Adrenal gland (tissue), 5 donors: ENCODE data around the gene AIFM3.

ENCODE experiments used
- POLR2A ChIP-seq, 2 donors: fragments of 450-650 bp; IDR thresholded peaks; one replicate each; pipeline ENCODE4 v1.6.1; 2017; ENCODE audit warnings: antibody characterized with exemption in 2 of 2, mild to moderate bottlenecking in 2 of 2, moderate library complexity in 1 of 2
- TF ChIP-seq, protein P1 (sequence below), 6 experiments: fragments of 450-650 bp in 4 of 6; fragments of 200-600 bp in 2 of 6; sonication (generic) in 1 of 6; IDR thresholded peaks; 1 replicate in 5 of 6; 2 replicates in 1 of 6; pipeline versions ENCODE4 v1.5.1 to v1.8.0; 2016 to 2021; ENCODE audit warnings: antibody characterized with exemption in 6 of 6, mild to moderate bottlenecking in 2 of 6, moderate library complexity in 1 of 6
- donor health status: DM: no; HTN: no; CAD: no.

DNA sequence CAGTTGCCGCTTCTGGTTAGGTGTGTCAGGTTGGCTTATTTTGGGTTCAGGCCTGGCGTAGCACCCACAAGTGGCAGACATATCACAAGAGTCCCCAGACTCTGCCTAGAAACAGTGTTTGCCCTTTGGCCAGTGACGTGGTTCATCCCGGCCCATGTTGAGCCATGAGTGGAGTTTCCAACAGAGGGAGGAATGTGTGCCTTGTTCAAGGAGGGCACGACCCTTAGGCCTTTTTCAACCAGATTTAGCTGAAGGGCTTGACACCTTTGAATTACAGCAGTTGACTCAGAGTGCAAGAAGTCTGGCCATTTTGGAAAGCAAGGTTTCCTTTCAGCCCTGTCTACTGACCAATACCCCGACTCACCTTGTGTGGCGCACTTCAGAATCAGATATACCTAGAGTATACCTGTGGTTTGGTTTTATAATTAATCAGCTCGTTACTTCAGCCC lies 15.1 kb upstream of the AIFM3 start:
- TF ChIP-seq, protein P1, sequence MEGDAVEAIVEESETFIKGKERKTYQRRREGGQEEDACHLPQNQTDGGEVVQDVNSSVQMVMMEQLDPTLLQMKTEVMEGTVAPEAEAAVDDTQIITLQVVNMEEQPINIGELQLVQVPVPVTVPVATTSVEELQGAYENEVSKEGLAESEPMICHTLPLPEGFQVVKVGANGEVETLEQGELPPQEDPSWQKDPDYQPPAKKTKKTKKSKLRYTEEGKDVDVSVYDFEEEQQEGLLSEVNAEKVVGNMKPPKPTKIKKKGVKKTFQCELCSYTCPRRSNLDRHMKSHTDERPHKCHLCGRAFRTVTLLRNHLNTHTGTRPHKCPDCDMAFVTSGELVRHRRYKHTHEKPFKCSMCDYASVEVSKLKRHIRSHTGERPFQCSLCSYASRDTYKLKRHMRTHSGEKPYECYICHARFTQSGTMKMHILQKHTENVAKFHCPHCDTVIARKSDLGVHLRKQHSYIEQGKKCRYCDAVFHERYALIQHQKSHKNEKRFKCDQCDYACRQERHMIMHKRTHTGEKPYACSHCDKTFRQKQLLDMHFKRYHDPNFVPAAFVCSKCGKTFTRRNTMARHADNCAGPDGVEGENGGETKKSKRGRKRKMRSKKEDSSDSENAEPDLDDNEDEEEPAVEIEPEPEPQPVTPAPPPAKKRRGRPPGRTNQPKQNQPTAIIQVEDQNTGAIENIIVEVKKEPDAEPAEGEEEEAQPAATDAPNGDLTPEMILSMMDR (IDR thresholded peaks at IDR 0.05), result no peak
- TF ChIP-seq POLR2A (IDR thresholded peaks at IDR 0.05), result no peak
